Measurements from ENCODE around the gene RIOK2.
"Not testable (repeated sequence)": the region's sequence is repeated elsewhere in the genome, so short reads cannot be mapped to it uniquely, and the experiment has no call there.

RIOK2 gene

DNA sequence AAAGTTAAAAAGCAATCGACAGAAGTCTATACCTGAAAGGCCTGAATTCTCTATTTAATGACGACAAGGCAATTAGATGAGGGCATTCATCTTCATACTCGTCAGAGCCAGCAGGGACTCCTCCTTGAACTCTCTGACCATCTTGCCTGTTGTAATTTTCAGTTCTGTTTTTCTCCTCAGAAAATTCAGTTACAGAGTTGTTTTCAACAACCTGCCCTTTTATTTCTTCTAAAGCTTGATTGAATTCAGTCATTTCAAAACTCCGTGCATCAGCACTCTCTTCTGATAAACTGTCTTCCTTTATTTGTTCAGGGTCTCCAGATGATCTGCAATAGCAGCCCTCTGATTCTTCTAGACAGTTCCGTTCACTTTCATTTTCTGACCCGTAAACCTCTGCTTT lies 15.6 kb downstream of the RIOK2 start:
- no peak for DNase-seq (ENCODE audit: low spot score)

DNA sequence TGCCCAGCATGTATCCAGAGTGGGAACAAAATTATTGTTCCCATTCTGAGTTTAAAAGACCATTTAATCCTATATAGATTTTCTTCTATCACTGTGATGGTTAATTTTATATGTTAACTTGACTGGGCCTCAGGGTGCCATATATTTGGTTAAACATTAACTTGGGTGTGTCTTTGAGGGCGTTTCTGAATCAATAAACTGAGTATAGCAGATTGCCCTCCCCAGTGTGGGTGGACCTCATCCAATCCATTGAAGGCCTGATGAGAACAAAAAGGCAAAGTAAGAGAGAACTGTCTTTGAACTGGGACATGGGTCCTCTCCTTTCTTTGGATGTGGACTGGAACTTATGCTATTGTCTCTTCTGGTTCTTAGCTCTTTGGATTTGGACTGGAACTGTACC lies 17.3 kb downstream of the RIOK2 start:
- no peak for DNase-seq (ENCODE audit: low spot score)

DNA sequence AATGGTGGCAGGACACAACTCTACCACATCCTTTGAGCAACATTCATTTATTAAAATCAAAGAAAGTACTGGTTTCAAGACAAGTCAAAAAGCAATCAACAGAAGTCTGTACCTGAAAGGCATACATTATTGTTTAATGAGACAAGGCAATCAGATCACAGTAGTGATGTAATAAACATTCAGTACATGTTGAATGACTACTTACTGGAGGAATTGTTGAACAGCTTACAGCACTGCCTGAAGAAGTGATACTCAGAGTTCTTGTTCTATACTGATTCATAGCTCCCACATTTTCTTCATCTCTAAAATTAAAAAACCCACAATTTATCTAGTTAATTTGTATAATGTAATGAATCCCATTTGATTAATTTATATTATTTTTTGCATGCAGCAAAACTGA lies 18.2 kb downstream of the RIOK2 start:
- DNase-seq (ENCODE audit: low spot score), result no peak

DNA sequence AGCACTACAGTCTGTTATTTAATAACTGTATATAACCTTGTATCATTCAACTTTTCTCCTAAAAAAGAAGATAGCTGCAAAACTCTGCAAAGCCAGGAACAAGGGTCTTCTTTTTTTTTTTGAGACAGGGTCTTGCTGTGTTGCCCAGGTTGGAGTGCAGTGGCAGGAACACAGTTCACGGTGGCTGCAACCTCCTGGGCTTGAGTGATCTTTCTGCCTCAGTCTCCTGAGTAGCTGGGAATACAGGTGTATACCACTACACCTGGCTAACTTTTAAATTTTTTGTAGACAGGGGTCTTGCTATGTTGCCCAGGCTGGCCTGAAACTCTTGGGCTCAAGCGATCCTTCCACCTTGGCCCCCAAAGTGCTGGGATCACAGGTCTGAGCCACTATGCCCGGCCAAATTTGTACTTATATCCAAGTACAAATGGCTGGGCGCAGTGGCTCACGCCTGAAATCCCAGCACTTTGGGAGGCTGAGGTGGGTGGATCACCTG lies 19.2 kb downstream of the RIOK2 start:
- no peak for DNase-seq (ENCODE audit: low spot score)

DNA sequence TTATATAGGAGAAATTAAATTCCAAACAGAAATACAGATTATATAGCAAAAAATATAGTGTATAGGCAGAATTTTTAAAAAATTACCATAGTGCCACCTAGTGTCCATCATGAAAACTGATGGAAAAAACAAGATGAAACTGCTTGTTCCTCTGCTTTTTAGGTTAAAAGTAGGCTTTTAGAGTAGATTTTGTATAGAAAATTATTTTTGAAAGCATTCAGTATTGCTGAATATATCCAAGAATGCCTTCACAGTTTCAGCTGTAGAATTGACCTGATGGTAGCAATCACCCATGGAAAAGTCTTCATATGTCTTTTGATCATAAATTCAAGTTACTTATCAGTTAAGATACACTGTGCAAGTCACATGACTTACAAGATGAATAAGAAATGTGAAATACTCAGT lies 19.7 kb downstream of the RIOK2 start:
- no peak for DNase-seq (ENCODE audit: low spot score)

DNA sequence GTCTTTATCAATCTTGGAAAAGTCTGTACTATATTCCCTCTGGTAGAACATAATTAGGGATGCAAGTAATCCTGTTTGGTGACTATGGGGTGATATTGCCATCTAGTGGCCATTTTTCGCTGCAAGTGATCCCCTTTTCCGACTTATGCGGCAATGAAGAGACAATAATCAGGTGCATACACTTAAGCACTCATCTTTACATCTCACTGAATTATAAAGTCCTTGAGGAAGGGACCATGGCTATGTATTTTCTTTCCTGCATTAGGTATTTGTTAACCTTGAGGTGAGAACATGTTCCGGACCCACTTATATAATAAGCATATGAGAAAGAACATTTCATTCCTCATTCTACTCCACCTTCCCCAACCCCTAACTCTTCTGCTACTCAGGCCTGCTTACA lies 21.0 kb downstream of the RIOK2 start:
- DNase-seq (ENCODE audit: low spot score), result no peak

DNA sequence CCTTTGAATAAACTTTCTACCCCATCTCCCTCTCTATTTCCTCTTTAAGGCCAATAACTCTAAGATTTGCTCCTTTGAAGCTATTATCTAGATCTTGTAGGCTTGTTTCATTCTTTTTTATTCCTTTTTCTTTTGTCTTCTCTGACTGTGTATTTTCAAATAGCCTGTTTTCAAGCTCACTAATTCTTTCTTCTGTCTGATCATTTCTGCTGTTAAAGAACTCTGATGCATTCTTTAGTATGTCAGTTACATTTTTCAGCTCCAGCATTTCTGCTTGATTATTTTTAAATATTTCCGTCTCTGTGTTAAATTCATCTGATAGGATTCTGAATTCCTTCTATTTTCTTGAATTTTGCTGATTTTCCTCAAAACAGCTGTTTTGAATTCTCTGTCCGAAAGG lies 25.4 kb downstream of the RIOK2 start:
- no peak for DNase-seq (ENCODE audit: low spot score)

DNA sequence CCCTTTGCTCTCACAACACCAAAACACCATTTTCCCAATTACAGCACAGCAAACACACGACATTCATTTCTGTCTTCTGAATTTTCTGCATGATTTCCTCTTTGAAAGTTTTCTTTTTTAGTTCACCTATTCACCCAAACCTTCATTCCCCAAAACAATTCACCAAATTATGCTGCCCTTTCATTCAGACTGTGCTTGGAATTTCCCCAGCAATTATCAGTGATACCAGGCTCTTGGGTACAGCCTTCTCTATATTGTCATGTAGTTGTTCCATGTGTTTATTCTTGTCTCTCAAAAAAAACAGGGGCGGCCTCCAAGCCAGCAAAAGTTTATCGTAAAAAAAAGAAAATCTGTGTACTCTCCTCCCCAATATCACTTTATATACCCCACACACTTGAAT lies 31.7 kb downstream of the RIOK2 start:
- no peak for DNase-seq (ENCODE audit: low spot score)

DNA sequence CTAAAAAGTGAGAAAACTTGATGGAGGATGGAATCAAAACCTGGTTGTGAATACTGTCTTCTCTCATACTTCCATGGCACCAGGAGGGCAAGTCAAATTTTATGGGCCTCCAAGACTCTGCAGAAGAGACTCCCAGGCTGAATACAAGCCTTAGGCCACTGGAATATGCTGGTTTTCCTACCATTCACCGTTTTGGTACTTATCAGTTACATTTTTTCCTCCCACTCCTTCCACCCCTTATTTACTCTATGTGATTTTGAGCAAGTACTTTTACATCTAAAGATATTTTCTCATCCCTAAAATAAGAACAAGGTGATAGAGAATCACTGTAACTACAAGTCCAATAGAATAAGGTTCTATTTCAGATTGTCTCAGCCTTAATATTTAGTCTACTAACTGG lies 32.6 kb downstream of the RIOK2 start:
- no peak for DNase-seq (ENCODE audit: low spot score)

DNA sequence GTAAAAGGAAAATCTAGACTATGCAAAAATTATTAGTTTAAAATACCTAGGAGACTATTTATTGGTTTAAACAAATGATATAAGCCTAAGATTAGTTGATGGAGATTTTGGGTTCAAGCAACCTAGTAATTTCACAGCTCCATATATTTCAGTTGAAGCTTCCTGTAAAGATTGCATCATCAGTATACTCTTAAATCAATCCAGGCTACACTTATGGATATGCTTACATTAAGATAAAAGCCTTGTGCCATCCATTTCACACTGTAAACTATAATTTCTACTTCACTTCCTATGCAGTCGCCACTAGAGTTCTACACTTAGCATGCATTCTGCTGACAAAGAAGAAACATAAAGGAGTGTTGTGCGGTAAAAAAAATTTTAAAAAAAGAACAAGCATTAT lies 33.3 kb downstream of the RIOK2 start:
- DNase-seq (ENCODE audit: low spot score), result no peak

DNA sequence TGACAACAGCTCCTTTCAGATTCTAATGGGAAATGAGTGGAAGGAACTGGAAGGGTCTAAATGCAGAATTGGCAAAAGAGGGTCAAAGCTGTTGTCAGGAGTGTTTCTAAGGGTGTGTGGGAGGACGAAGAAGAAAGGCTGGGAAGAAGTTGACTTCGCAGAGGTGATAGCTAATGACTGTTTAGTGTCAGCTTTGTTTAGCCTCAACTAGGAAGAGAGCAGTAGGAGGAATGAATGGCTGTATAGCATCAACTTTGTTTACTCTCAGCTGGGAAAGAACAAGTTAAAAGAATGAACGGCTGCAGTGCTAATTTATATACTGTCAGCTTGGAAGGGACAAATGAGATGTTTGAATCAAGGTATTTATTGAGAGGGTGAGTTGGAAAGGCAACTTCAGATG lies 34.8 kb downstream of the RIOK2 start:
- DNase-seq (ENCODE audit: low spot score), result no peak

DNA sequence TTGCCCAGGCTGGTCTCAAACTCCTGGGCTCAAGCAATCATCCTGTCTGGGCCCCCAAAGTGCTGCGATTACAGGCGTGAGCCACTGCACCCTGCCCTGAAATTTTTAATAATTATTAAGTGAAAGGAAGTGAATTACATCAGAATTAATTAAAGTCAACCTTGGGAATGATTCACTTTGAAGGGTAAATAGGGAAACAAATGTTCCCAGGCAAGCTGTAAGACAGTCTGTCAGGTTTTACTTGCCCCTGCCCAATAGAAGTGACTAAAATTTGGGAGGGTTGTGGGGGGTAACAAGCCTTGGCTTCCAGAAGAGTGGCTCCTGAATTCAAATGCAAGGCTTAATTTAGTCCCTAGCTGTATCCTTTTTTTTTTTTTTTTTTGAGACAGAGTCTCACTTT lies 39.3 kb downstream of the RIOK2 start:
- no peak for DNase-seq (ENCODE audit: low spot score)

DNA sequence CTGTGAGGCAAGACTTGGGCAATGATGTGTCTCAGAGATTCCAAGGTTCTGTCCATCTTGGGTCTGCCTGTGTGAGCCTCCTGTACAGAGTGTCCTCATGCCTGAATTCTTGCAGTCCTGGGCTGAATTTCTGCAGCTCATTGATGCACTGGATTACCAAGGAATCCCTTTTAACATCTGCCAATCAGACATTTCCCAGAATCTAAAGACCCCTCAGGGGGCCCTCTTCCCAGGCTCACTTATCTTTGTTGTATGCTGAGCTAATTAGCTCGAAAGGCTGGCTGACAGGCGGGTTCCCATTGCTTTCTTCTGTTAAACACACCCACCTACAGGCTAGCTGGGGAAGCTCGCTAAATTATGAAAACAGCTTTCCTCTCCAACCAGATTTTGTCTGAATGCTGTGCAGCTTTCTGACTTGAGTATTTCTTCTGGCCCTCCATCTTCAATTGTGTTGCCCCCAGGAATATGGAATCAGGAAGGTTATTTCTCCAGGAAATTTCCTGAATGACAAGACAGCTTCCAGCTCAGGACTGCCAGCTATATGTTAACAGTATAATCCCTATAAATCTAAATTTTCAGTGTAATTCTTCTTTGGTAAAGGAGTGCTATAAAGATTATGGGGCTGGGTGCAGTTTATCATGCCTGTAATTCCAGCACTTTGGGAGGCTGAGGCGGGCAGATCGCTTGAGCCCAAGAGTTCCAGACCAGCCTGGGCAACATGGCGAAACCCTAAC lies 40.4 kb downstream of the RIOK2 start, which contains the start of gene LIX1:
Gene LIX1 (minus strand): TSS at position 91 of the 734 bp plus-strand sequence. CDS start 35 bp downstream, at position 56.
- DNase-seq (ENCODE audit: low spot score), result no peak

DNA sequence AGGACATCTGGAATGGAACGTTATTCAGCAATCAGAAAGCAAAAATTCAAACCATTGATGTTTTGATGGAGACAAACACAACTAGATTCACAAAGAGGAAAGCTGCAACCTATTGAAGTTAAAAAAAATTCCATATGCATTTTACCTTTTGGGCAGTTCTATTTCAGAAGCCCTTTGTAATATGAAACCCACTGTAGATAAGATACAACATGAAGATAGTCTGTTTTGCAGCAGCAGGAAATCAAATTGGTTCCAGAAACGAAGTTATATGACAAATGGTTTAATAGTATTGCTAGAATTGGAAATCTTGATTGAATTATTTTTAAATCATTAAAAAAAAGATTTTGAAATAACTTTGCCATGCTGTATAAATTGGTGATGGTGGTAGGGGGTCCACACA lies 41.5 kb downstream of the RIOK2 start:
- no peak for DNase-seq (ENCODE audit: low spot score)

DNA sequence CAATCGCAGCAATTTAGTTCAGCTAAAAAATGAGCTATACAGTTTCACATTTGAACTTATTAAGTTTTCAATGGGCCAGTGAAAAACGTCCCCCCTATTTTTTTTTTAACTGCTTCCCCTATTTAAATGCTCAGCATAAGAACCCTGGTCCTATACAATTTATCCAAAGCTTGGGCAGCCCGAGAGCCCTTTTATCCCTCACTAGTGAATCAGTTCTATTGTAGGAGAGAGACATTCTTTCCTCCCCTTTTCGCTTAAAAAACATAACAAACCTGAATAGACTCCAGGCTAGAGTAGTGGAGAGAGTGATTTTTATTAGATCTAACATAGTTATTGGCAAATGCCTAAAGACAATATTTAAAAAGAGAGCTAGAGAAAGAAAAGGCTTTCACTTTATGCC lies 42.0 kb downstream of the RIOK2 start:
- no peak for DNase-seq (ENCODE audit: low spot score)

DNA sequence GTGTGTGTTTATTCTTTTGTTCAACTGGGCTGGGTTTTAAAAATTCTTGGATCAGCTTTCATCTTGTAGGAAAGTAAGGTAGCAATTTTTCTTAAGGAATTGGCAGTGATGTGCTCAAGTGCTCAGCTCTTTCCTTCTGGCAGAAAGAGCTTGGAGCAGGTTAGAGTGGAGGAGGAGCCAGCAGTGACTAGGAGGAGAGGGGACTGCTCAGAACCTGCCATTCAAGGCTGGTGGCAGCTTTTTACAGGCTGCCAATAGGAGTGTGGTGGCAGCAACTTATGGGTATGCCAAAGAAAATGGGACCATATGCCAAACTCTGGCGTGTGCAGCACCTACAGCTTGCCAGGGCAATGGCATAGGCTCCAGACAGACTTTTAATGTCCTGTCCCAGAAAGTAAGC lies 42.8 kb downstream of the RIOK2 start:
- not testable (repeated sequence) for DNase-seq (ENCODE audit: low spot score)

DNA sequence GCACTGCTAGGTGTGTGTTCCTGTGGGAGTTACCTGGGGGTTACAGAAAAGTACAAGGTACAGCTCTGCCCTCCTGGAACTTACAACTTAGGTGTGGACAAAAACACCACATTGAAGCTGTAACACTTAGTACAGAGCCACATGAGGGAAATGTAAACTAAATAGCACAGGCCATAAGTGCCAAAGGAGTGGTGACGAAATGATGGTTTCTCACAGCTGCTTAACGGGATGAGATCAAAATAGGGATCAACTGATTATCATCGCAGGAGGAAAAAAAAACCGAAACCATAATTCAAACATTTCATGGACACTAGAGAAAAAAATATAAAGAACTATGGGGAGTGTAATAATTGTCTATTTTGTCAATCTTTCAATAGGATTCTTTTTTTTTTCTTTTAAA lies 46.6 kb downstream of the RIOK2 start:
- no peak for DNase-seq (ENCODE audit: low spot score)

DNA sequence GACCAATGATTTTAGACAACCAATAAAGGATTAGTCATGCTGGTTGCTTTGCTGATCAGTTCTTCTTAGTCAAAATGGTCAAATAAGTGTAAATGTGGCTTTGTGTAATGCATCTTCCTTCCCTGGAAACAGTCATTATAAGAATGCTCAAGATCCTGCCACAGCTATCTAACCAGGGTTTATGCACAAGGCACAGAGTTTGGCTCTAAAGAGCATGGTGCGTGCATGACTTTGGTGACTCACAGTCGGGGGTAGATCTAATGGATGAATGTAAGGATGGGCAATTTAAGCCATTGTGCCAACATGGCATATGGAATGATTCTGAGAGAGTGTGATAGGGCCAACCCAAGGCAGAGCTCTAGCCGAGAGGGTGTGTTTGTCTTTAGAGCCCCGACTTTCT lies 47.2 kb downstream of the RIOK2 start:
- no peak for DNase-seq (ENCODE audit: low spot score)

DNA sequence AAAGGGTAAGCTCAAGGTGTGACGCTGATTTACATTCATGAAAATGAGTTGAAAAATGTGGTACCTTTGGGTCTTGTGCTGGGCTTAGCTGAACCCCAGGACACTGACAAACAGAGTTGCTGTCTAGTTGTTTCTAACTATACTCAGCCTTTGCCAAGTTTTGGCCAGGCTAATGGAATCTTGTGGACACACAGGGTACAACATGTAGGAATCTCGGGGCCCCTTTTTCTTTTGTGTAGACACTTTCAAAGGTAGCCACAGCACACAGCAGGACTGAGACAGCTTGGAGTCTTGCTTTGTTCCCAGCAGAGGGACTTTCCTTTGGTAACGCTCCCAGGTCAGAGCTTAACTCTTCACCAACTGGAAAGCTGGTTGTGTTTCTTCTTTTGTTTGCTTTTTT lies 48.4 kb downstream of the RIOK2 start:
- no peak for DNase-seq (ENCODE audit: low spot score)

DNA sequence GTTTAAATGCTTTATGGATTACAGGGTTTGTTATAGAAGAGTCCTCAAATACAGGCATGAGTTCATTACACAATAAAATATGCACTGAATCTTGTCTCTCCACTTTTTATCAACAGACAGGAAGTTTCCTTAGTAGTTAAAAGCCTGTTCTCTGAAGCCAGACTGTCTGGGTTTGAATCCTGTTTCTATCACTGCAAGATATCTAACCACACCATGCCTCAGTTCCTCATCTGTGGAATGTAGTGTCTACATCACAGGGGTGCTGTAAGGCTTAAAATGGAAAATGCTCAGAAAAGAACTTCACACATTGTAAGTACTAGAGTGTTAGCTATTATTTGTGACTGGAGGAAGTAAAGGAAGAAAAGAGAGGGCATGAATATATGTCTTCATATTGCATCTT lies 49.9 kb downstream of the RIOK2 start:
- no peak for DNase-seq (ENCODE audit: low spot score)

DNA sequence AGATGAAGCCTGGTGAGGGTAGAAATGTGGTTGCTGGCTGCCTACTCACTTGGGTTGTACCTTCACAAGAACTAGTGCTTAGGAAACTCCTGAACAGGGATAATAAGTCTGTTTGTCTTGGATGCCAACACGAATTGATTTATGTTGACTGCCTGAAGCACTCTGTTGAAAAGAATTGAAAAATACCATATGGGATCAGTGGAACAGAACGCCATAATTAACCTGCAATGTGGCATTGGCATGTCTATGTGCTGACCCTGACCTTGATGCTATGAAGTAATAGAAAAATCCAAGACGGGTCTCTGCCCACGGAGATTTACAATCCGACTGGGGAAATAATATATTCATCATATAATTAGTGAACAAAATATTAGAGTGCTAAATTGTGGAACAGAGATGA lies 51.1 kb downstream of the RIOK2 start:
- no peak for DNase-seq (ENCODE audit: low spot score)

DNA sequence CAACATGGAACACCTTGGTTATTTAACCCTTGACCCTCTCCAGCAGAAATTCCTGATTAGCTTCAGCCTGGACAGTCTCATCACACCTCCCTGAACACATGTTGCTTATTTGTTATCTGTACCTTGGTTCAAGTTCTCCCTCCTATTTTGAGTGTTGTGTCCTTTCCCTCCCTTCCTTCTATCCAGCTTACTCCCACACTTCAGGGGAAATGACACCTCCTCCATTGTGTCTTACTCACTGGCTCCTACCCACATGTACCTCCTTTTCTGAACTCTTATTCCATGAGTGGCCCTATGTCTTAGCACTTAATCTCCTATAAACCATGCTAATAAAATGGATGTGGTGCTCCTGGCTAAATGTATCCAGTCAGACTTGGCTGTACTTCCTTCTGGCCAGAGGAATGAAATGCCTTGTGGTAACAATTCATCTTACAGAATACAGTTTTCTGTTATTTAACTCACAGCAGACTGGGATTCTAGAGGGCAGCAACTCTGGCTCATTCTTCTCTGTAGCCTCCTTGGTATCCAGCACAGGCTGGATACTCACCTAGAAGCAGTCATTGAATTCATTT lies 51.8 kb downstream of the RIOK2 start:
- no peak for DNase-seq (ENCODE audit: low spot score)

DNA sequence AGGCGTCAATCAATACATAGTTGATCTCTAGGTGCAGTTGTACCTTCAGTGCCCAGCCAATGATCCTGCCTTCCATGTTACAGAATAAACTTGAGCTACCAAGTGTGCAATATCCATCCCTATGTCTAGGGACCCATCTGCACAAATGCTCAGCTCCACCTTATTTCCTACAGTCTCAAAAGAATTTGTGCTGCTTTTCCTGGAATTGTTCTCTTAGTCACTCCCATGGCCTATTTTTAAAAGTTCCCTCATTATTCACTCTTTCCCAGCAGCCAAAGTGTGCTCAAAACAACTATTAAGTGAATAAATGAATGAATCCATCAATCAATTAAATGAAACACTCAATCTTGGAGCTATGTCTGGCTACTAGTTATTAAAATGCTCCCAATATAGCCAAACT lies 55.3 kb downstream of the RIOK2 start:
- no peak for DNase-seq (ENCODE audit: low spot score)

DNA sequence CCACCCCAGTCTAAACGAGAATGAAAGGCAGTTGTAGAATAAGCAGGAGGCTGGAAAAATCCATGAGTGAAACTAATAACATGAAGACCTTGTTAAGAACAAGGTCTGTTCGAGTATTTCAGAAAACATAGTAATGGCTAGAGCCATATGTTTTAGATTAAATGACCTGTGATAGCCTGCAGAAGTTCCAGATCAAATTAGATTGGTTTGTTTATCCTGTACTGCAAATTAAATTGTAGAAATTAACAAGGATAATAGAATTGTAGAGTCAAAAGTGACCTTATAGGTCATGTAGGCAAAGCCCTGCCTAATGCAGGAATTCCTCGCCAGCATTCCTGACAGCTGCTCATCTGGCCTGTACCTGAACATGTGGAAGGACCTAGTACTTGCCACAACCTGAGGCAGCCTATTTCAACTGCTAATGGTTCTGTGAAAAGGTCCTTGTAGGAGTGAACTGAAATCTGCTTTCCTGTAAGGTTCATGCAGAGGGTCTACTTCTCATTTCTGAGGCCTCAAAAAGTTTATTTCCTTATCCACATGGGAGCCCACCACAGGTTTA lies 57.8 kb downstream of the RIOK2 start:
- DNase-seq (ENCODE audit: low spot score), result no peak
